ENCODE data around the gene ADGRG4. TPM values are rescaled to one million over a fixed set of nuclear protein-coding genes. Genes with fewer than 3 reads are reported as not detected.

The ADGRG4 gene
- total RNA-seq, 4 donors from 2014 or later = 0.83 to 6.1 (median 3.6) TPM

GRCh38 chrX:136318895-136319597 lies 18.3 kb downstream of the ADGRG4 start:
- Histone ChIP-seq H3K27me3 (no peaks in the 10 kb centered on the region), H3K9me3 (no peaks in the 10 kb centered on the region), H3K4me1 (no peaks in the 10 kb centered on the region), H3K27ac (no peak overlapping the region), H3K36me3 (no peaks in the 10 kb centered on the region), H3K4me3 (no peak overlapping the region)
- no peak for DNase-seq
- TF ChIP-seq CTCF (IDR thresholded peaks at IDR 0.05) (no peak), POLR2A (IDR thresholded peaks at IDR 0.05) (no peak)

- H3K36me3 ChIP-seq = no peaks in the 10 kb centered on the region
- no peak overlapping the region for H3K27ac ChIP-seq
- H3K4me1 ChIP-seq = no peaks in the 10 kb centered on the region
- DNase-seq = no peak
- no peaks in the 10 kb centered on the region for H3K27me3 ChIP-seq
- no peak overlapping the region for H3K4me3 ChIP-seq
- no peaks in the 10 kb centered on the region for H3K9me3 ChIP-seq
- TF ChIP-seq POLR2A (IDR thresholded peaks at IDR 0.05) = no peak
- no peak for TF ChIP-seq CTCF (IDR thresholded peaks at IDR 0.05)
Measured at GRCh38 chrX:136319600-136319999, 18.8 kb downstream of the ADGRG4 start.

- Histone ChIP-seq H3K4me3 (no peak overlapping the region), H3K4me1 (no peaks in the 10 kb centered on the region), H3K9me3 (no peaks in the 10 kb centered on the region), H3K36me3 (no peaks in the 10 kb centered on the region), H3K27me3 (no peaks in the 10 kb centered on the region), H3K27ac (no peak overlapping the region)
- TF ChIP-seq POLR2A (IDR thresholded peaks at IDR 0.05) (no peak), CTCF (IDR thresholded peaks at IDR 0.05) (no peak)
- no peak for DNase-seq
Measured at GRCh38 chrX:136321532-136321931, 20.8 kb downstream of the ADGRG4 start.

- TF ChIP-seq POLR2A (IDR thresholded peaks at IDR 0.05) = no peak
- TF ChIP-seq CTCF (IDR thresholded peaks at IDR 0.05) = no peak
Measured at GRCh38 chrX:136322064-136322463, 21.3 kb downstream of the ADGRG4 start.

GRCh38 chrX:136325377-136325776 lies 24.6 kb downstream of the ADGRG4 start:
- DNase-seq = no peak
- Histone ChIP-seq H3K4me1 (no peaks in the 10 kb centered on the region), H3K9me3 (no peaks in the 10 kb centered on the region), H3K27ac (no peak overlapping the region), H3K27me3 (no peaks in the 10 kb centered on the region), H3K4me3 (no peak overlapping the region), H3K36me3 (no peaks in the 10 kb centered on the region)
- TF ChIP-seq POLR2A (IDR thresholded peaks at IDR 0.05) (no peak), CTCF (IDR thresholded peaks at IDR 0.05) (no peak)

More at GRCh38 chrX:136322064-136322463, 21.3 kb downstream of the ADGRG4 start:
- Histone ChIP-seq H3K36me3 (no peaks in the 10 kb centered on the region), H3K27ac (no peak overlapping the region), H3K4me1 (no peaks in the 10 kb centered on the region), H3K4me3 (no peak overlapping the region), H3K27me3 (no peaks in the 10 kb centered on the region), H3K9me3 (no peaks in the 10 kb centered on the region)
- DNase-seq = no peak
